Tibial artery (tissue), 4 donors: ENCODE data around the gene KCNMA1.

Experiments used
- DNase-seq, 2 donors: peaks; one replicate each; pipeline ENCODE4 v3.0.0-alpha.2; 2019
- H3K27ac ChIP-seq, 2 donors: fragments of 200-600 bp; sonication (generic) in 1 of 2; 1 replicate in 1 of 2; 2 replicates in 1 of 2; pipeline ENCODE4 v1.5.1; 2018 to 2019; ENCODE audit warnings: mild to moderate bottlenecking in 1 of 2
- H3K27me3 ChIP-seq, 2 donors: fragments of 200-600 bp; sonication (generic) in 1 of 2; one replicate each; pipeline versions ENCODE4 v1.5.1 to v1.6.0; 2016 to 2019
- H3K36me3 ChIP-seq, 3 donors: fragments of 200-600 bp; sonication (generic) in 2 of 3; one replicate each; pipeline ENCODE4 v1.5.1; 2016 to 2019; ENCODE audit warnings: mild to moderate bottlenecking in 2 of 3
- H3K4me1 ChIP-seq, 4 donors: fragments of 200-600 bp; sonication (generic) in 2 of 4; 1 replicate in 3 of 4; 2 replicates in 1 of 4; pipeline ENCODE4 v1.5.1; 2016 to 2019
- H3K4me3 ChIP-seq, 2 donors: fragments of 200-600 bp; sonication (generic) in 1 of 2; 1 replicate in 1 of 2; 2 replicates in 1 of 2; pipeline ENCODE4 v1.5.1; 2018 to 2019; ENCODE audit warnings: mild to moderate bottlenecking in 2 of 2
- H3K9me3 ChIP-seq, 3 donors: fragments of 200-600 bp; sonication (generic) in 1 of 3; one replicate each; pipeline ENCODE4 v1.5.1; 2016 to 2019
- CTCF ChIP-seq, 2 experiments: fragments of 200-600 bp in 1 of 2; fragments of 450-650 bp in 1 of 2; IDR thresholded peaks; one replicate each; pipeline ENCODE4 v1.5.1; 2017 to 2019; ENCODE audit warnings: antibody characterized with exemption in 2 of 2, mild to moderate bottlenecking in 1 of 2, moderate library complexity in 1 of 2
- intact Hi-C: fragments of 100-400 bp; cut with DNase I; formaldehyde crosslinking; loops from one replicate; pipeline ENCODE4 v1.15.0; 2023; ENCODE audit warnings: low total_unique reads

Gene KCNMA1

GRCh38 chr10:77233466-77233865, 404.1 kb downstream of the KCNMA1 start:
- Histone ChIP-seq H3K27me3 (no peaks in the 10 kb centered on the region), H3K9me3 (no peaks in the 10 kb centered on the region), H3K4me3 (no peak overlapping the region), H3K27ac (no peak overlapping the region), H3K36me3 (no peaks in the 10 kb centered on the region), H3K4me1 (peaks cover 0 to 56% (median 26%) of the 10 kb centered on the region in 4 donors)
- intact Hi-C loops = no loop called here
- DNase-seq = no peak
- TF ChIP-seq CTCF (IDR thresholded peaks at IDR 0.05) = no peak

GRCh38 chr10:77231884-77232610, 405.6 kb downstream of the KCNMA1 start:
- intact Hi-C loops = no loop called here
- Histone ChIP-seq H3K4me1 (peaks cover 0 to 44% (median 16%) of the 10 kb centered on the region in 4 donors), H3K27me3 (no peaks in the 10 kb centered on the region), H3K27ac (no peak overlapping the region), H3K4me3 (no peak overlapping the region), H3K36me3 (no peaks in the 10 kb centered on the region), H3K9me3 (no peaks in the 10 kb centered on the region)
- no peak for TF ChIP-seq CTCF (IDR thresholded peaks at IDR 0.05)
- DNase-seq = no peak

GRCh38 chr10:77231375-77231774, 406.2 kb downstream of the KCNMA1 start:
- DNase-seq = no peak
- Histone ChIP-seq H3K27me3 (no peaks in the 10 kb centered on the region), H3K36me3 (no peaks in the 10 kb centered on the region), H3K27ac (no peak overlapping the region), H3K9me3 (no peaks in the 10 kb centered on the region), H3K4me3 (no peak overlapping the region), H3K4me1 (peaks cover 0 to 44% (median 13%) of the 10 kb centered on the region in 4 donors)
- TF ChIP-seq CTCF (IDR thresholded peaks at IDR 0.05) = no peak
- intact Hi-C loops = no loop called here

- DNase-seq = no peak
- Histone ChIP-seq H3K4me1 (peaks cover 0 to 44% (median 18%) of the 10 kb centered on the region in 4 donors), H3K27me3 (no peaks in the 10 kb centered on the region), H3K4me3 (no peak overlapping the region), H3K9me3 (no peaks in the 10 kb centered on the region), H3K36me3 (no peaks in the 10 kb centered on the region), H3K27ac (peak overlapping the region; percentile 9 to 46)
- no peak for TF ChIP-seq CTCF (IDR thresholded peaks at IDR 0.05)
- intact Hi-C loops = no loop called here
Observed at GRCh38 chr10:77230194-77230593, 407.4 kb downstream of the KCNMA1 start.

- intact Hi-C loops = no loop called here
- peaks cover 0 to 44% (median 15%) of the 10 kb centered on the region in 4 donors for H3K4me1 ChIP-seq
- H3K9me3 ChIP-seq = no peaks in the 10 kb centered on the region
- H3K27ac ChIP-seq = peak overlapping the region in 1 of 2 donors; percentile 46
- H3K4me3 ChIP-seq = no peak overlapping the region
- H3K27me3 ChIP-seq = no peaks in the 10 kb centered on the region
- no peaks in the 10 kb centered on the region for H3K36me3 ChIP-seq
- TF ChIP-seq CTCF (IDR thresholded peaks at IDR 0.05) = no peak
- no peak for DNase-seq
Observed at GRCh38 chr10:77229704-77230103, 407.9 kb downstream of the KCNMA1 start.
